GM23338 (cell line): ENCODE measurements around the gene HIGD2B. TPM values are rescaled to one million over a fixed set of nuclear protein-coding genes. Genes with fewer than 3 reads are reported as not detected.
"Not testable (repeated sequence)": the region's sequence is repeated elsewhere in the genome, so short reads cannot be mapped to it uniquely, and the experiment has no call there.

Experiments used
- ATAC-seq: fragments of 200-7000 bp; cut with Tn5 transposase; 3 replicates; pipeline ENCODE4 v1.9.1; 2020
- DNase-seq: peaks from one replicate; pipeline ENCODE4 v3.0.0-alpha.2; 2015; ENCODE audit warnings: low spot score
- H2AFZ ChIP-seq: fragments of 200-600 bp; sonication (generic); 2 replicates; pipeline ENCODE4 v1.8.0; 2016; ENCODE audit warnings: antibody characterized with exemption, mild to moderate bottlenecking, moderate library complexity
- H3F3A ChIP-seq: fragments of 200-600 bp; sonication (generic); replicated peaks from 2 replicates; pipeline ENCODE4 v1.8.0; 2017; ENCODE audit warnings: antibody characterized with exemption, mixed run types, low read depth
- H3K27ac ChIP-seq: fragments of 200-600 bp; sonication (generic); 2 replicates; pipeline ENCODE4 v1.6.1; 2016; ENCODE audit warnings: low read depth
- H3K27me3 ChIP-seq: fragments of 200-600 bp; sonication (generic); 2 replicates; pipeline ENCODE4 v1.8.0; 2016; ENCODE audit warnings: mild to moderate bottlenecking, mixed run types, moderate library complexity; ENCODE audit not compliant: insufficient read depth
- H3K36me3 ChIP-seq: fragments of 200-600 bp; sonication (generic); 2 replicates; pipeline ENCODE4 v1.8.0; 2016; ENCODE audit warnings: mild to moderate bottlenecking; ENCODE audit not compliant: insufficient read depth
- H3K4me1 ChIP-seq: fragments of 200-600 bp; sonication (generic); 2 replicates; pipeline ENCODE4 v1.8.0; 2016; ENCODE audit warnings: mild to moderate bottlenecking, moderate library complexity; ENCODE audit not compliant: insufficient read depth
- H3K4me2 ChIP-seq: fragments of 200-600 bp; sonication (generic); 2 replicates; pipeline ENCODE4 v1.7.1; 2017; ENCODE audit warnings: mixed run types
- H3K4me3 ChIP-seq: fragments of 200-600 bp; sonication (generic); 2 replicates; pipeline ENCODE4 v1.6.1; 2016; ENCODE audit warnings: mixed run types
- H3K79me2 ChIP-seq: fragments of 200-600 bp; sonication (generic); replicated peaks from 2 replicates; pipeline ENCODE4 v1.8.0; 2017; ENCODE audit warnings: mild to moderate bottlenecking; ENCODE audit not compliant: insufficient read depth
- H3K9me2 ChIP-seq: fragments of 200-600 bp; sonication (generic); 2 replicates; pipeline ENCODE4 v1.8.0; 2017; ENCODE audit not compliant: insufficient read depth
- H4K20me1 ChIP-seq: fragments of 200-600 bp; sonication (generic); replicated peaks from 2 replicates; pipeline ENCODE4 v1.8.0; 2017; ENCODE audit warnings: mild to moderate bottlenecking; ENCODE audit not compliant: insufficient read depth
- H3K27ac Mint-ChIP-seq: 2 replicates; pipeline ENCODE4 v1.8.0; 2020; ENCODE audit warnings: inconsistent platforms, mild to moderate bottlenecking, moderate library complexity, mixed read lengths
- H3K27me3 Mint-ChIP-seq: 3 replicates; pipeline ENCODE4 v1.8.0; 2022; ENCODE audit warnings: low read depth, mild to moderate bottlenecking, moderate library complexity, mixed read lengths, inconsistent platforms; ENCODE audit not compliant: insufficient read depth, poor library complexity
- H3K36me3 Mint-ChIP-seq: 3 replicates; pipeline ENCODE4 v1.8.0; 2021; ENCODE audit warnings: low read depth, mild to moderate bottlenecking, inconsistent platforms, moderate library complexity, mixed read lengths
- H3K4me1 Mint-ChIP-seq: 3 replicates; pipeline ENCODE4 v1.8.0; 2020; ENCODE audit warnings: mild to moderate bottlenecking, inconsistent platforms, mixed read lengths
- H3K4me3 Mint-ChIP-seq: 3 replicates; pipeline ENCODE4 v1.8.0; 2021; ENCODE audit warnings: moderate library complexity, mild to moderate bottlenecking, inconsistent platforms, mixed read lengths
- H3K9me3 Mint-ChIP-seq: 3 replicates; pipeline ENCODE4 v1.8.0; 2020; ENCODE audit warnings: moderate library complexity, mild to moderate bottlenecking, inconsistent platforms, mixed read lengths
- CREB1 ChIP-seq: fragments of 250-450 bp; sonication (Bioruptor Pico); IDR thresholded peaks from 2 replicates; pipeline ENCODE4 v1.5.0; 2020; ENCODE audit warnings: low read depth, mild to moderate bottlenecking, moderate library complexity
- CTCF ChIP-seq, 2 experiments: fragments of 200-600 bp in 1 of 2; sonication (generic) in 1 of 2; conservative IDR thresholded peaks; 2 replicates each; pipeline versions ENCODE4 v1.5.1 to v1.6.1; 2016 to 2017; ENCODE audit warnings: antibody characterized with exemption in 2 of 2, low read depth in 2 of 2, mild to moderate bottlenecking in 2 of 2, moderate library complexity in 1 of 2
- ETS1 ChIP-seq: IDR thresholded peaks from 2 replicates; pipeline ENCODE4 v1.6.1; 2016; ENCODE audit warnings: antibody characterized with exemption
- JUNB ChIP-seq: IDR thresholded peaks from one replicate; pipeline ENCODE4 v1.6.1; 2016; ENCODE audit warnings: antibody characterized with exemption; ENCODE audit not compliant: unreplicated experiment
- NANOG ChIP-seq: IDR thresholded peaks from 2 replicates; pipeline ENCODE4 v1.6.1; 2016; ENCODE audit warnings: antibody characterized with exemption, borderline replicate concordance
- POLR2AphosphoS5 ChIP-seq: IDR thresholded peaks from 2 replicates; pipeline ENCODE4 v1.6.1; 2016; ENCODE audit warnings: antibody characterized with exemption, low read depth
- REST ChIP-seq: IDR thresholded peaks from one replicate; pipeline ENCODE4 v1.6.1; 2018; ENCODE audit warnings: antibody characterized with exemption; ENCODE audit not compliant: unreplicated experiment
- ZNF114 ChIP-seq: fragments of 250-450 bp; sonication (Bioruptor Pico); IDR thresholded peaks from 2 replicates; pipeline ENCODE4 v1.5.0; 2020; ENCODE audit warnings: mild to moderate bottlenecking, moderate library complexity
- ZNF331 ChIP-seq: fragments of 250-450 bp; sonication (Bioruptor Pico); IDR thresholded peaks from 2 replicates; pipeline ENCODE4 v1.5.0; 2020; ENCODE audit warnings: low read depth, mild to moderate bottlenecking, moderate library complexity
- ZNF462 ChIP-seq: fragments of 250-450 bp; sonication (Bioruptor Pico); IDR thresholded peaks from 2 replicates; pipeline ENCODE4 v1.5.0; 2020; ENCODE audit warnings: mild to moderate bottlenecking, moderate library complexity
- polyA plus RNA-seq: library from polyadenylated mRNA; unstranded; fragments of >200 nt; fragmentation: Nextera tagmentation; extraction: Ambion mirVana; gene quantifications from 2 replicates; pipeline ENCODE4 v1.2.1, GENCODE V29; 2016
- total RNA-seq: library from RNA; depleted of rRNA; stranded (reverse); fragments of >200 nt; shearing (Covaris generic); gene quantifications from 2 replicates; pipeline ENCODE4 v1.2.3, GENCODE V29; 2014

HIGD2B gene
- total and polyA plus RNA-seq, 2 experiments from 2014 or later, result not detected

GRCh38 chr15:72728249-72728648, 42.3 kb upstream of the HIGD2B start:
- not testable (repeated sequence) for H3K4me1 Mint-ChIP-seq, H4K20me1 ChIP-seq, H3K27me3 ChIP-seq, H3K4me3 Mint-ChIP-seq, H3F3A ChIP-seq, ATAC-seq, H3K27me3 Mint-ChIP-seq, H3K9me3 Mint-ChIP-seq, H3K27ac Mint-ChIP-seq, H3K9me2 ChIP-seq, H2AFZ ChIP-seq, DNase-seq, H3K79me2 ChIP-seq, H3K4me3 ChIP-seq
- H3K36me3 Mint-ChIP-seq, result peaks cover 38% of the 10 kb centered on the region
- H3K27ac ChIP-seq, result peak overlapping the region; percentile 57; the same call in 1 of the 2 replicates
- H3K4me1 ChIP-seq, result peaks cover 13% of the 10 kb centered on the region
- H3K4me2 ChIP-seq, result 0 out of 2 replicates have a peak overlapping the region, but pooled peaks have one; percentile 17
- H3K36me3 ChIP-seq, result peaks cover 13% of the 10 kb centered on the region; the same call in 1 of the 2 replicates

- DNase-seq (no peak), ATAC-seq (no peak)
- Mint-ChIP-seq H3K4me3 (no peak overlapping the region), H3K36me3 (peaks cover 32% of the 10 kb centered on the region), H3K27ac (no peak overlapping the region), H3K27me3 (peaks cover 4% of the 10 kb centered on the region), H3K4me1 (peaks cover 3% of the 10 kb centered on the region), H3K9me3 (no peaks in the 10 kb centered on the region; the same call in 2 of the 3 replicates)
- H3K27me3 ChIP-seq, result no peaks in the 10 kb centered on the region
- H4K20me1 ChIP-seq, result no peaks in the 10 kb centered on the region
- H2AFZ ChIP-seq, result no peak overlapping the region
- no peak overlapping the region for H3K4me3 ChIP-seq
- no peaks in the 10 kb centered on the region for H3K79me2 ChIP-seq
- H3K9me2 ChIP-seq, result no peaks in the 10 kb centered on the region
- peaks cover 13% of the 10 kb centered on the region for H3K4me1 ChIP-seq
- peaks cover 16% of the 10 kb centered on the region; the same call in 1 of the 2 replicates for H3K36me3 ChIP-seq
- no peak overlapping the region for H3K4me2 ChIP-seq
- no peaks in the 10 kb centered on the region for H3F3A ChIP-seq
- H3K27ac ChIP-seq, result peak overlapping the region; percentile 42; the same call in 1 of the 2 replicates
- TF ChIP-seq REST, result no peak
- no peak for TF ChIP-seq ZNF114 (CRISPR knock-in tag)
- TF ChIP-seq NANOG, result no peak
- TF ChIP-seq JUNB, result no peak
- TF ChIP-seq CREB1 (CRISPR knock-in tag), result no peak
- no peak for TF ChIP-seq CTCF (conservative IDR thresholded peaks at IDR 0.05; ENCODE audit: low read depth in 2 of 2)
- no peak for TF ChIP-seq ZNF462
- TF ChIP-seq POLR2AphosphoS5, result no peak
- no peak for TF ChIP-seq ETS1
- no peak for TF ChIP-seq ZNF331 (CRISPR knock-in tag)
These were observed 41.2 kb upstream of the HIGD2B start for GRCh38 chr15:72727154-72727553.
